ENCODE results near the gene NCR2.

The NCR2 gene

GRCh38 chr6:41367061-41367460 is 31.7 kb downstream of the NCR2 start:
- Mint-ChIP-seq H3K36me3 (ENCODE audit: low read depth) (no peaks in the 10 kb centered on the region), H3K9me3 (no peaks in the 10 kb centered on the region), H3K27me3 (peaks cover 55% of the 10 kb centered on the region), H3K4me1 (ENCODE audit: low read depth) (peaks cover 15% of the 10 kb centered on the region), H3K27ac (no peak overlapping the region), H3K4me3 (no peak overlapping the region)

GRCh38 chr6:41367700-41368099 is 32.3 kb downstream of the NCR2 start:
- Mint-ChIP-seq H3K4me3 (no peak overlapping the region), H3K27me3 (peaks cover 61% of the 10 kb centered on the region), H3K36me3 (ENCODE audit: low read depth) (no peaks in the 10 kb centered on the region), H3K27ac (no peak overlapping the region), H3K4me1 (ENCODE audit: low read depth) (peaks cover 21% of the 10 kb centered on the region), H3K9me3 (no peaks in the 10 kb centered on the region)

GRCh38 chr6:41370488-41371111 is 35.2 kb downstream of the NCR2 start:
- H3K27ac Mint-ChIP-seq, result no peak overlapping the region
- H3K36me3 Mint-ChIP-seq (ENCODE audit: low read depth), result no peaks in the 10 kb centered on the region
- no peaks in the 10 kb centered on the region for H3K9me3 Mint-ChIP-seq
- peaks cover 43% of the 10 kb centered on the region for H3K4me1 Mint-ChIP-seq (ENCODE audit: low read depth)
- no peak overlapping the region for H3K4me3 Mint-ChIP-seq
- peaks cover 73% of the 10 kb centered on the region for H3K27me3 Mint-ChIP-seq

GRCh38 chr6:41371461-41371991 is 36.1 kb downstream of the NCR2 start:
- H3K4me1 Mint-ChIP-seq (ENCODE audit: low read depth), result peaks cover 43% of the 10 kb centered on the region
- peak overlapping the region; percentile 76 for H3K4me3 Mint-ChIP-seq
- no peaks in the 10 kb centered on the region for H3K9me3 Mint-ChIP-seq
- H3K36me3 Mint-ChIP-seq (ENCODE audit: low read depth), result no peaks in the 10 kb centered on the region
- no peak overlapping the region for H3K27ac Mint-ChIP-seq
- peaks cover 79% of the 10 kb centered on the region for H3K27me3 Mint-ChIP-seq

- Mint-ChIP-seq H3K4me3 (peak overlapping the region; percentile 76), H3K27ac (no peak overlapping the region), H3K9me3 (no peaks in the 10 kb centered on the region), H3K36me3 (ENCODE audit: low read depth) (no peaks in the 10 kb centered on the region), H3K4me1 (ENCODE audit: low read depth) (peaks cover 43% of the 10 kb centered on the region), H3K27me3 (peaks cover 81% of the 10 kb centered on the region)
Observed at GRCh38 chr6:41371992-41372831, 36.8 kb downstream of the NCR2 start.

GRCh38 chr6:41372832-41373626 is 37.6 kb downstream of the NCR2 start:
- H3K27ac Mint-ChIP-seq, result no peak overlapping the region

GRCh38 chr6:41373627-41373918 is 38.2 kb downstream of the NCR2 start:
- Mint-ChIP-seq H3K4me1 (ENCODE audit: low read depth) (peaks cover 43% of the 10 kb centered on the region), H3K4me3 (peak overlapping the region; percentile 55), H3K9me3 (no peaks in the 10 kb centered on the region), H3K36me3 (ENCODE audit: low read depth) (no peaks in the 10 kb centered on the region), H3K27ac (no peak overlapping the region), H3K27me3 (peaks cover 85% of the 10 kb centered on the region)

More at GRCh38 chr6:41372832-41373626, 37.6 kb downstream of the NCR2 start:
- H3K36me3 Mint-ChIP-seq (ENCODE audit: low read depth), result no peaks in the 10 kb centered on the region
- H3K9me3 Mint-ChIP-seq, result no peaks in the 10 kb centered on the region
- H3K4me1 Mint-ChIP-seq (ENCODE audit: low read depth), result peaks cover 43% of the 10 kb centered on the region
- peak overlapping the region; percentile 76 for H3K4me3 Mint-ChIP-seq
- H3K27me3 Mint-ChIP-seq, result peaks cover 84% of the 10 kb centered on the region

GRCh38 chr6:41373919-41374617 is 38.7 kb downstream of the NCR2 start:
- Mint-ChIP-seq H3K9me3 (no peaks in the 10 kb centered on the region), H3K27ac (no peak overlapping the region), H3K4me1 (ENCODE audit: low read depth) (peaks cover 39% of the 10 kb centered on the region), H3K27me3 (peaks cover 85% of the 10 kb centered on the region), H3K4me3 (peak overlapping the region; percentile 55), H3K36me3 (ENCODE audit: low read depth) (no peaks in the 10 kb centered on the region)

- H3K27me3 Mint-ChIP-seq, result peaks cover 82% of the 10 kb centered on the region
- no peaks in the 10 kb centered on the region for H3K36me3 Mint-ChIP-seq (ENCODE audit: low read depth)
- no peak overlapping the region for H3K27ac Mint-ChIP-seq
- H3K9me3 Mint-ChIP-seq, result no peaks in the 10 kb centered on the region
- H3K4me1 Mint-ChIP-seq (ENCODE audit: low read depth), result peaks cover 37% of the 10 kb centered on the region
- peak overlapping the region; percentile 20 for H3K4me3 Mint-ChIP-seq
Observed at GRCh38 chr6:41374618-41375590, 39.5 kb downstream of the NCR2 start.

- Mint-ChIP-seq H3K4me3 (no peak overlapping the region), H3K9me3 (no peaks in the 10 kb centered on the region), H3K27me3 (peaks cover 77% of the 10 kb centered on the region), H3K4me1 (ENCODE audit: low read depth) (peaks cover 37% of the 10 kb centered on the region), H3K36me3 (ENCODE audit: low read depth) (no peaks in the 10 kb centered on the region), H3K27ac (no peak overlapping the region)
Observed at GRCh38 chr6:41375598-41376151, 40.3 kb downstream of the NCR2 start.

- Mint-ChIP-seq H3K36me3 (ENCODE audit: low read depth) (no peaks in the 10 kb centered on the region), H3K27me3 (peaks cover 72% of the 10 kb centered on the region), H3K9me3 (no peaks in the 10 kb centered on the region), H3K4me3 (no peak overlapping the region), H3K27ac (no peak overlapping the region), H3K4me1 (ENCODE audit: low read depth) (peaks cover 37% of the 10 kb centered on the region)
Observed at GRCh38 chr6:41376176-41376575, 40.8 kb downstream of the NCR2 start.

GRCh38 chr6:41377071-41377470 is 41.7 kb downstream of the NCR2 start:
- H3K27ac Mint-ChIP-seq, result no peak overlapping the region
- no peaks in the 10 kb centered on the region for H3K36me3 Mint-ChIP-seq (ENCODE audit: low read depth)
- H3K27me3 Mint-ChIP-seq, result peaks cover 67% of the 10 kb centered on the region
- H3K4me1 Mint-ChIP-seq (ENCODE audit: low read depth), result peaks cover 28% of the 10 kb centered on the region
- H3K9me3 Mint-ChIP-seq, result no peaks in the 10 kb centered on the region
- H3K4me3 Mint-ChIP-seq, result no peak overlapping the region

GRCh38 chr6:41379306-41379705 is 43.9 kb downstream of the NCR2 start:
- Mint-ChIP-seq H3K27ac (no peak overlapping the region), H3K4me1 (ENCODE audit: low read depth) (peaks cover 10% of the 10 kb centered on the region), H3K36me3 (ENCODE audit: low read depth) (no peaks in the 10 kb centered on the region), H3K27me3 (peaks cover 56% of the 10 kb centered on the region), H3K9me3 (no peaks in the 10 kb centered on the region), H3K4me3 (no peak overlapping the region)
